Erythroblast (primary cell): ENCODE measurements around the gene AASDHPPT.

Source experiments
- GATA1 ChIP-seq: IDR thresholded peaks from 2 replicates; pipeline ENCODE4 v1.6.1; 2011; ENCODE audit warnings: low read depth, mild to moderate bottlenecking, control low read depth, low read length, moderate library complexity
- POLR2A ChIP-seq: IDR thresholded peaks from 2 replicates; pipeline ENCODE4 v1.6.1; 2011; ENCODE audit warnings: mild to moderate bottlenecking, low read length

DNA sequence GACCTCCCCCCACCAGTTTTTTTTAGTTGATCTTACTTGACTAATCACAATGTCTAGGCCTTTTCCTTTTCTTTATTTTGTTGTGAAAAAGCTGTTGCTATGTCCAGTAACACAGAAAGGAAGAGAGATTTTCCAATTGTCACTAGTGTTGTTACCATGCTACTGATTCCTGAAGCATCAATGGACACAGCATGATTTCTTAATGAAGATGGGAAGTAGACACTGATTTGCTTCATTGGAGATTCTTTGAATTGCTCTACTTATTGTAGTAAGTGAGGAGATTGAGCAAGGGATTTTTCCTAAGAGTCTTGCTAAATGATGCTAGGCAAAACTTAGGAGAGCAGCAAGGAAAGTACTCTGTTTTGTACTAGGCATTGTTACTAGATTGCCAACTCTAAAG is 4.6 kb downstream of the AASDHPPT start:
- no peak for TF ChIP-seq POLR2A
- TF ChIP-seq GATA1: no peak
